SH-SY5Y (cell line): ENCODE measurements around the gene RPL38.

Experiments
- GATA2 ChIP-seq: IDR thresholded peaks from 2 replicates; pipeline ENCODE4 v1.6.1; 2011; ENCODE audit warnings: mild to moderate bottlenecking, low read depth, low read length
- GATA3 ChIP-seq: IDR thresholded peaks from 2 replicates; pipeline ENCODE4 v1.6.1; 2011; ENCODE audit warnings: low read depth, mild to moderate bottlenecking, low read length, moderate library complexity

GRCh38 chr17:74205274-74205673, 1.8 kb downstream of the RPL38 start:
- TF ChIP-seq GATA2 (no peak), GATA3 (no peak)
